HG03342 (cell line): ENCODE data around the gene JAK1.
"Not testable (repeated sequence)": the region's sequence is repeated elsewhere in the genome, so short reads cannot be mapped to it uniquely, and the experiment has no call there.

Experiments used
- ATAC-seq: cut with Tn5 transposase; IDR thresholded peaks from one replicate; pipeline ENCODE4 v1.9.1; 2021; ENCODE audit warnings: mild to moderate bottlenecking, moderate library complexity; ENCODE audit not compliant: unreplicated experiment

The JAK1 gene

GRCh38 chr1:64950284-64950809, 16.0 kb downstream of the JAK1 start:
- ATAC-seq, result no peak

GRCh38 chr1:64948905-64949833, 17.2 kb downstream of the JAK1 start:
- no peak for ATAC-seq

- ATAC-seq, result no peak
These were observed 18.1 kb downstream of the JAK1 start for GRCh38 chr1:64948216-64948615.

GRCh38 chr1:64946916-64947315, 19.4 kb downstream of the JAK1 start:
- ATAC-seq, result no peak

DNA sequence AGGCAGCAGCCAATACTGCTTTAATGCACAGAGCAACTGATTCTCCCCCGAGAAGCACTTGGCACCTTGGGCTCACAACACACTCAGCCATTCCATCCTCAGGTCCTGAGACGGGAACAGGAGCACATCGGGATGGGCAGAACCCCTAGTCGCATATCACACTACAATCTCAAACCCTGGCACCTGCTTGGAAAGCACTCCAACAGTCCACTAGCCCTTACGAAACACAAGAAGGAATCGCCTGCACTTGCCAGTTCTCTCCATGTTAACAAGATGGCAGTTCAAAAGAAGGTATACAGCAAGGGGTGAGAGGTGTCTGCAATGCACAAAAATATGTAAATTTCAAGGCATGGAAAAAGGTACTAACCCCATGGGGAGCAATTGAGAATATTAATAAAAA, 21.4 kb downstream of the JAK1 start:
- ATAC-seq, result no peak

- ATAC-seq, result no peak
These were observed 23.7 kb downstream of the JAK1 start for GRCh38 chr1:64942675-64943074.

DNA sequence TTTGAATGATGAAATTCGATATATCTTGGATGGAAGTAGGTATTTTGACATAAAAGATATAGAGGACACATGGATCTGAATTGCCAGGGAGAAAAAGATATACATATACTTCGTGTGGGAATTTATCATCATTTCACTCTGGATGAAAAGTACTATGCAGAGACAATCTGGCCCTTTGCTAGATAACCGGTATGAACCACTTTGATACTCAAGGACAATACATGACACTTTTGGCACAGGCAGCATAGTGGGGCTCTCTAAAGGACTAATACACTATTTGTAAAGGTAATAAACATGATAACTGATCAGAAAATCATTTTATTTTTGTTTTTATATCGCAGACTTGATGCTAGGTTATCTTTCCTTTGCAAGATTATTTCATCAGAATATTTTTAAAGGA, 24.2 kb downstream of the JAK1 start:
- ATAC-seq, result no peak

- no peak for ATAC-seq
These were observed 24.8 kb downstream of the JAK1 start for GRCh38 chr1:64941461-64942117.

DNA sequence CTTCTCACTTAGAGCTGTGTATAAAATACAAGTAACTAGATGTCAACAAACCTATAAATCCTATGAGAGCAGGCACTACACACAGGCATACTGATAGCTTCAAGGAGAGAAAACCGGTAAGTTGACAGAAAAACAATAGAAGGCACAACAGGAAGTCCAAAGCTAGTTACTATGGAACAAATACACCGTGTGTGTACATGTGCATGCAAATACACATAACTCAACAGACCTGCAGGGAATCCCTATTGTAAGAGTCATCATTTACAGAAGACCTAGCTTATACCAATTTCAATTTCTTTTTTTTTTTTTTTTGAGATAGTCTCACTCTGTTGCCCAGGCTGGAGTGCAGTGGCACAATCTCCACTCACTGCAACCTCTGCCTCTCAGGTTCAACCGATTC, 26.3 kb downstream of the JAK1 start:
- ATAC-seq, result no peak

DNA sequence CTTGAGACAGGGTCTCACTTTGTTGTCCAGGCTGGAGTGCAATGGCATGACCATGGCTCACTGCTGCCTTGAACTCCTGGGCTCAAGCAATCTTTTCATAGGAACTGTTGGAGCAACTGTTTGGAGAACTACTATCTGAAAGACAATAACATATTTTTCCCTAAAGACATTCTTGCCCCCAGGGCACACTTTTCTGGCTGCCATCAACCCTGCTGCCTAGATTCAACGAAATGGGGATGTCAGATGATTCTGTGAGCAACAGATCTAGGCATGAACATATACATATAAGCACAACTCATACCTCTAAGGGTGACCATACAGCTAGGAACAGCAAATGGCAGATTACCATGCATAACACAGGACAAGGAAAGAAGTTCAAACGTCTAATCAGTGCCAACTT, 27.4 kb downstream of the JAK1 start:
- ATAC-seq, result no peak

GRCh38 chr1:64936956-64937355, 29.4 kb downstream of the JAK1 start:
- no peak for ATAC-seq

GRCh38 chr1:64935551-64936155, 30.7 kb downstream of the JAK1 start:
- no peak for ATAC-seq

GRCh38 chr1:64934878-64935275, 31.5 kb downstream of the JAK1 start:
- no peak for ATAC-seq

DNA sequence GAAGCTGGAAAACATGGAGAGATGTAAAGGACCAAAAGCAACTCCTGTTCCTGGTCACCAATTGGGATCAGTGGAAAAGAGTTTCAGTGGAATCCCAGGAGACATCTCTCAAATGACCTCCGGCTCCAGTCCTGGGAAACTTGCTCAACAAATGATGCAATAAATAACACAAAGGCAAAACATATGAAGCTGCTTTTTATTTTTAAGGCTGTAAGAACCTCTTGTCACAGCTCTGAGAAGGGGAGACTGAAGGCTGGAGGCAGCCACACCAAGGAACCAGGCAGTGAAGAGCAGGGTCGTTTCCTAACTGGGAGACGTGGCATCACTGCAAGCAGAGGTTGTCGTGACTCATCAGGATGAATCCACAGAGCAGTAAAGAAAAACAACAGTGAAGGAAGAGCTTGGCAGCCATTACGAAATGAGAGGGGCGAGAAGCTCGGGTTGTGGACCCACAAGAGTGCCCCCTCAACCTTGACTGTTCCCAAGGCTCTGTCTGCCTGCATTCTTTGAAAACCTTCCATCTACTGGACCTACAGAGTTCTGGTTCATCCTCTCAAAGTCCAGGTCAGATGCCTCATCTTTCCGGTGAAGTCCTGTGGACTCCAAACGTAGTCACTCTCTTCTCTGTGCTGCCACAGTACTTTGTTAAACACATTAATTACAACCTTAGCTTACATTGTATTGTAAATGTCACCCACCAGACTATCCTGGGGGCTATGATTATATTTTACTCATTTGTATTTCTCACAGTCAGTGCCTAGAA, 32.1 kb downstream of the JAK1 start:
- ATAC-seq, result no peak

- no peak for ATAC-seq
These were observed 32.9 kb downstream of the JAK1 start for GRCh38 chr1:64933296-64934070.

- ATAC-seq, result no peak
These were observed 33.4 kb downstream of the JAK1 start for GRCh38 chr1:64932962-64933295.

- ATAC-seq, result not testable (repeated sequence)
These were observed 35.7 kb downstream of the JAK1 start for GRCh38 chr1:64930640-64931039.

GRCh38 chr1:64929221-64929620, 37.1 kb downstream of the JAK1 start:
- no peak for ATAC-seq

DNA sequence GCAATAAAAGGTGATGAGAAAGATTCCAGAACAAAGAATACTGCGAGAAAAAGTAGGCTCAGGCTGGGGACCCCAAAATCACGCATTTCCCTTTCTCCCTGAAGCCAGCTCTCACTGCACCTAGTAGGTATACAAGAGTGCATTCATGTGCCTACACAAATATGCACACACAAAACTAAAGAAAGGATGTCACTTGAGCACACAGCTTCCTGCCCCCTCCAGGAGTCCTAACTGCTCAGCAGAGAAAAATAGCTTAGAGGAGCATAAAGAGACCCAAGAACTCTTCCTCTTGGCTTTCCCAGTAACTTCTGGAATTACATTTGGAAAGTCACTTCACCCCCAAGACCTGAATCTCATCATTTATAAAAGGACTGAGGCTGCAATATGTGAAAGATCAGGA, 38.0 kb downstream of the JAK1 start:
- ATAC-seq, result no peak

DNA sequence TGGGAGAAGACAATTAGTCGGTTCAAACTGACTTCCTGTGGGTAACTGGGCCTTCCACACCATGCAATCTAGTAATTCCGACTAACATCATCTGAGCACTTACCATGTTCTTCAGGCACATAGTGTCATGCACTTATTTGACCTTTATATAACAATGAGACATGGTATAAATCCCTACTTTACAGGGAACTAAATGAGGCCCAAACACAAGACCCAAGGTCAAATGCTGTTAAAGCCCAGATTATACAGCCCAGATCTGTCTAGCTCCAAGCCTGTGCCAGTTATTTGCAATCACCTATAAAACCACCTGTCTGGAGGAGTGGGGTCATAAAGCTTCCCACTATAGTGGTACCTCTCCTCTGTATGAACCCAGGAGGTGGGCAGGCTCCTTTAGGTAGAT, 40.8 kb downstream of the JAK1 start:
- no peak for ATAC-seq
